ENCODE results near the gene ITPRID1. TPM values are rescaled to one million over a fixed set of nuclear protein-coding genes. Genes with fewer than 3 reads are reported as not detected.

Gene ITPRID1
- total RNA-seq, result not detected in 2 replicates

GRCh38 chr7:31513790-31514189, at the start of gene ITPRID1:
Gene ITPRID1 (plus strand): TSS chr7:31514090. CDS start chr7:31553025, 38,935 bp downstream.

DNA sequence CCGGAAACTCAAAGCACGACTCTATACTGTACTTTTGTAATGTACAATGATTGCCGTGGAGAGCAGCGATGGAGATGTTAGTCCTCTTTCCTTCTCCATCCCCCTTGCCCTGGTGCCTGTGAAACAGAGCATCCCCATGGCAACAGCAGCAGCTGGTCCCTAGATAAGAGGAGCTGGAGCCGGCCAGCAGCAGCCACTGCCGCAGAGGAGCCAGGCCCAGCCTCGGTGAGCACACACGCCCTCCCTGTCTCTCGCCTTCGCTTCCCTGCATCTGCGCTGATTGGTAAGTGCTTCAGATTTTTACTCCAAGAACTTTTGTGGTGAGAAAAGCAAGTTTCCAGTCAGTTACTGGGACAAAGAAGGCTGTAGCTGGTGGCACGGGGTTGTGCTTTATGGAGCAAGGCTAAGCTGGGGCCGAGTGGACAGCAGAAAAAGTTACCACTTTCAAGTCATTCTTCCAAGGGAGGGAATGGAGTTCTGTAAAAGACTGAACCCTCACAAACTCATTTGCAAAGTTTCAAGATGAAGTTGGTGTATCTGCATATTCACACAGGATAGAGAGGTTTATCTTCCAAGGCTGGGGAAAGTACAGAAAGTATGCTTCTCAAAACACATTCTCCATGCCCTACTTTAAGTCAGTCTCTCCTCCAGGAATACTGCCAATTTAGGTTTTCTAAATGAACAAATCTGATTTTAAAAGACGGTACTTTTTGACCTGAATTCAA, 173.3 kb downstream of the ITPRID1 start, which contains the start of gene PPP1R17:
PPP1R17 (plus strand) TSS at position 192 of the 725 bp plus-strand sequence. CDS start 5,227 bp downstream, outside the sequence.

Other genes starting within 250 kb of the ITPRID1 start
- not detected in 2 replicates for gene NEUROD6, start 173.4 kb upstream of the ITPRID1 start, total RNA-seq
- not detected in 2 replicates for gene PPP1R17, start 173.1 kb downstream of the ITPRID1 start, total RNA-seq

Data from mesangial cell (primary cell).